HepG2 (cell line): Measurements from ENCODE around the gene GPT2. TPM values are rescaled to one million over a fixed set of nuclear protein-coding genes. Genes with fewer than 3 reads are reported as not detected.

ENCODE experiments used
- ATF7-NPFF ChIP-seq: sonication (generic); formaldehyde crosslinking; IDR thresholded peaks from 2 replicates; pipeline ENCODE4 v1.8.1; 2023; ENCODE audit warnings: mild to moderate bottlenecking, low read depth, missing genetic modification reagents, moderate library complexity
- DPF2 ChIP-seq: sonication (generic); formaldehyde crosslinking; IDR thresholded peaks from 2 replicates; pipeline ENCODE4 v1.4.0; 2020; ENCODE audit warnings: mild to moderate bottlenecking, low read depth, missing genetic modification reagents, borderline replicate concordance
- ELF3 ChIP-seq: IDR thresholded peaks from 2 replicates; pipeline ENCODE4 v1.6.1; 2016; ENCODE audit warnings: missing genetic modification reagents, missing compliant biosample characterization
- GATAD2A ChIP-seq: IDR thresholded peaks from 2 replicates; pipeline ENCODE4 v1.6.1; 2016
- JUNB ChIP-seq: sonication (generic); formaldehyde crosslinking; IDR thresholded peaks from 2 replicates; pipeline ENCODE4 v1.8.0; 2022; ENCODE audit warnings: missing genetic modification reagents, mild to moderate bottlenecking, borderline replicate concordance
- KDM4B ChIP-seq: sonication (generic); formaldehyde crosslinking; IDR thresholded peaks from 2 replicates; pipeline ENCODE4 v1.4.0; 2020; ENCODE audit warnings: missing genetic modification reagents
- KLF16 ChIP-seq, 2 experiments: sonication (generic) in 1 of 2; formaldehyde crosslinking in 1 of 2; IDR thresholded peaks; 2 replicates each; pipeline versions ENCODE4 v1.6.1 to v1.8.0; 2016 to 2023; ENCODE audit warnings: missing genetic modification reagents in 2 of 2, missing compliant biosample characterization in 1 of 2
- LCORL ChIP-seq, 2 experiments: fragments of 450-650 bp in 1 of 2; sonication (generic) in 1 of 2; formaldehyde crosslinking in 1 of 2; IDR thresholded peaks; 2 replicates each; pipeline versions ENCODE4 v1.5.0 to v1.6.1; 2017 to 2020; ENCODE audit warnings: antibody characterized with exemption in 1 of 2, missing genetic modification reagents in 1 of 2
- MEF2D ChIP-seq: sonication (generic); formaldehyde crosslinking; IDR thresholded peaks from 2 replicates; pipeline ENCODE4 v1.5.1; 2020; ENCODE audit warnings: mild to moderate bottlenecking, missing genetic modification reagents
- NFE2 ChIP-seq: sonication (generic); formaldehyde crosslinking; IDR thresholded peaks from 2 replicates; pipeline ENCODE4 v1.4.0; 2020; ENCODE audit warnings: missing genetic modification reagents
- PHF8 ChIP-seq: sonication (generic); formaldehyde crosslinking; IDR thresholded peaks from 2 replicates; pipeline ENCODE4 v1.5.0; 2020; ENCODE audit warnings: missing genetic modification reagents
- RXRA ChIP-seq: sonication (generic); formaldehyde crosslinking; IDR thresholded peaks from 2 replicates; pipeline ENCODE4 v1.5.1; 2020; ENCODE audit warnings: missing genetic modification reagents
- SIN3A ChIP-seq: IDR thresholded peaks from 2 replicates; pipeline ENCODE4 v1.6.1; 2011; ENCODE audit warnings: low read depth, mild to moderate bottlenecking, control low read depth, low read length, borderline replicate concordance
- TARDBP ChIP-seq: sonication (generic); formaldehyde crosslinking; IDR thresholded peaks from 2 replicates; pipeline ENCODE4 v1.8.0; 2022; ENCODE audit warnings: mild to moderate bottlenecking, missing genetic modification reagents
- TBX2 ChIP-seq: sonication (generic); formaldehyde crosslinking; IDR thresholded peaks from 2 replicates; pipeline ENCODE4 v1.5.0; 2020; ENCODE audit warnings: missing genetic modification reagents, mild to moderate bottlenecking, borderline replicate concordance
- U2AF1 ChIP-seq: fragments of 200-400 bp; formaldehyde crosslinking; optimal IDR thresholded peaks from 2 replicates; pipeline ENCODE3; 2017; ENCODE audit warnings: mild to moderate bottlenecking, low read depth, low read length
- ZMAT3 ChIP-seq: sonication (generic); formaldehyde crosslinking; conservative IDR thresholded peaks from 2 replicates; pipeline ENCODE4 v1.7.0; 2021; ENCODE audit warnings: missing genetic modification reagents
- ZNF17 ChIP-seq: sonication (generic); formaldehyde crosslinking; IDR thresholded peaks from 2 replicates; pipeline ENCODE4 v1.5.0; 2020; ENCODE audit warnings: mild to moderate bottlenecking, missing genetic modification reagents
- ZNF441 ChIP-seq: sonication (generic); formaldehyde crosslinking; IDR thresholded peaks from 2 replicates; pipeline ENCODE4 v1.7.0; 2021; ENCODE audit warnings: missing genetic modification reagents, borderline replicate concordance
- ZNF790 ChIP-seq: sonication (generic); formaldehyde crosslinking; IDR thresholded peaks from 2 replicates; pipeline ENCODE4 v1.8.0; 2022; ENCODE audit warnings: missing genetic modification reagents, mild to moderate bottlenecking, borderline replicate concordance
- polyA plus RNA-seq, 8 experiments: library from polyadenylated mRNA; depleted of rRNA in 3 of 8; stranded (reverse) in 7 of 8; unstranded in 1 of 8; fragments of >200 nt; fragmentation: Illumina TruSeq in 4 of 8; extraction: Trizol in 4 of 8; gene quantifications; 2 replicates each; pipeline versions ENCODE4 v1.2.1 to v1.2.3, GENCODE V29; 2011 to 2016; ENCODE audit warnings: low read depth in 4 of 8, missing spikeins in 1 of 8, mixed read lengths in 1 of 8; ENCODE audit not compliant: insufficient read depth in 1 of 8
- total RNA-seq, 5 experiments: library from RNA; depleted of rRNA; stranded (reverse); fragments of >200 nt; fragmentation: Illumina TruSeq; extraction: Trizol; gene quantifications; 2 replicates each; pipeline ENCODE4 v1.2.3, GENCODE V29; 2016; ENCODE audit warnings: low read depth in 1 of 5
- TF ChIP-seq, protein P1 (sequence below): IDR thresholded peaks from 2 replicates; pipeline ENCODE4 v1.6.1; 2016; ENCODE audit warnings: low read depth, control low read depth
- TF ChIP-seq, protein P2 (sequence below): IDR thresholded peaks from 2 replicates; pipeline ENCODE4 v1.6.1; 2018; ENCODE audit warnings: missing genetic modification reagents, mild to moderate bottlenecking, missing compliant biosample characterization
- TF ChIP-seq, protein P3 (sequence below): sonication (generic); formaldehyde crosslinking; IDR thresholded peaks from 2 replicates; pipeline ENCODE4 v1.5.1; 2020; ENCODE audit warnings: mild to moderate bottlenecking, missing genetic modification reagents, moderate library complexity

Gene GPT2
- total and polyA plus RNA-seq, 2 of the 13 experiments (the other 11 are each of a cell fraction or from before 2014, with no cell fraction given), result 138 to 267 TPM

DNA sequence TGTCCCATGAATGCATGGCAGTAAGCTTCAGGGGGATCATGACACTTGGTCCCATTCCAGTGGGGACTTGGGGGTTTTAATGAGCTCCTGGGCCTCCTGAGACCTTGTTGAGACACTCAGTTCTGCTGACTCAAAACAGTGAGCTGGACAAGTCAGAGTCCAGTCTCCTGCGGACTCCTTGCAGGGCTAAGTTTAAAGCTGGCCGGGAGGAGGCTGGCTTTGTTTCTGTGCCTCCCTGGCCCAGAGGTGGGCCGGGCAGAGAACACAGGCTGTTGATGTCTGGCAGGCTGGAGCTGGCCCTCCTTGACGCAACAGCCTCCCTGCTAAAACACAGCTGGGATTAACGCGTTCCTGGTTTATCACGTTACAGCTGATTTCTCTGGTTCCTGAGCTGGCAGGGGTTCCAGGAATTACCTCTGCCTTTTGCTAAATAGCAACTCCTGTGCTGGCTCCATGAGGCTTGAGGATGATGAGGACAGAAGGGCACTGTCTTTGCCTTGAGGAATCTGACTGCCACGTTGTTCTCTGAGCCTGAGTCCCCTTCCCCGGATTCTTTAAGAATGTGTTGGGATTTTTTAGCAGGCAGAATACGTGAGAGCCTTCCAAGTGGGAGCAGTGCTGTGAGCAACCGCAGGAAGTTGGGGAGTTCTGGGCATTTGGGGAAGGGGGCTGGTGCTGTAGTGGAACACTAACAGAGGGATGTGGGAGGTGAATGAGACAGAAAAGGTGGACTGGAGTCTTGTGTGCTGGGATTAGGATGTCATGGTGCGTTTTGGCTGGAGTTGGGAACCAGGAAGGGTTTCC lies 2.0 kb downstream of the GPT2 start (continued):
- TF ChIP-seq, protein P1, sequence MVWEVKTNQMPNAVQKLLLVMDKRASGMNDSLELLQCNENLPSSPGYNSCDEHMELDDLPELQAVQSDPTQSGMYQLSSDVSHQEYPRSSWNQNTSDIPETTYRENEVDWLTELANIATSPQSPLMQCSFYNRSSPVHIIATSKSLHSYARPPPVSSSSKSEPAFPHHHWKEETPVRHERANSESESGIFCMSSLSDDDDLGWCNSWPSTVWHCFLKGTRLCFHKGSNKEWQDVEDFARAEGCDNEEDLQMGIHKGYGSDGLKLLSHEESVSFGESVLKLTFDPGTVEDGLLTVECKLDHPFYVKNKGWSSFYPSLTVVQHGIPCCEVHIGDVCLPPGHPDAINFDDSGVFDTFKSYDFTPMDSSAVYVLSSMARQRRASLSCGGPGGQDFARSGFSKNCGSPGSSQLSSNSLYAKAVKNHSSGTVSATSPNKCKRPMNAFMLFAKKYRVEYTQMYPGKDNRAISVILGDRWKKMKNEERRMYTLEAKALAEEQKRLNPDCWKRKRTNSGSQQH, result peak; percentile 63; the same call in 1 of the 2 replicates
- TF ChIP-seq SIN3A (peak; percentile 60; the same call in 1 of the 2 replicates), ZNF790 (CRISPR knock-in tag) (0 out of 2 replicates have a peak, but pooled peaks have one; percentile 33), ATF7-NPFF (CRISPR knock-in tag) (no peak), ELF3 (CRISPR knock-in tag) (no peak), U2AF1 (peak; percentile 25), KLF16 (CRISPR knock-in tag; IDR thresholded peaks at IDR 0.05) (peak in 1 of 2 experiments; percentile 23; a peak in 1 of 4 replicates), JUNB (no peak), MEF2D (0 out of 2 replicates have a peak, but pooled peaks have one; percentile 41), TBX2 (CRISPR knock-in tag) (0 out of 2 replicates have a peak, but pooled peaks have one; percentile 11), ZMAT3 (CRISPR knock-in tag) (peak; percentile 53; the same call in 1 of the 2 replicates), RXRA (CRISPR knock-in tag) (peak; percentile 35; the same call in 1 of the 2 replicates), NFE2 (no peak), KDM4B (CRISPR knock-in tag) (peak; percentile 22; the same call in 1 of the 2 replicates), PHF8 (CRISPR knock-in tag) (peak; percentile 29; the same call in 1 of the 2 replicates), ZNF17 (CRISPR knock-in tag) (no peak), LCORL (IDR thresholded peaks at IDR 0.05) (no peak), LCORL (CRISPR knock-in tag; IDR thresholded peaks at IDR 0.05) (peak; percentile 16; the same call in 1 of the 2 replicates), ZNF441 (CRISPR knock-in tag) (0 out of 2 replicates have a peak, but pooled peaks have one; percentile 18), TARDBP (0 out of 2 replicates have a peak, but pooled peaks have one; percentile 4), DPF2 (CRISPR knock-in tag) (0 out of 2 replicates have a peak, but pooled peaks have one; percentile 26), GATAD2A (0 out of 2 replicates have a peak, but pooled peaks have one; percentile 13)
- TF ChIP-seq, protein P2, sequence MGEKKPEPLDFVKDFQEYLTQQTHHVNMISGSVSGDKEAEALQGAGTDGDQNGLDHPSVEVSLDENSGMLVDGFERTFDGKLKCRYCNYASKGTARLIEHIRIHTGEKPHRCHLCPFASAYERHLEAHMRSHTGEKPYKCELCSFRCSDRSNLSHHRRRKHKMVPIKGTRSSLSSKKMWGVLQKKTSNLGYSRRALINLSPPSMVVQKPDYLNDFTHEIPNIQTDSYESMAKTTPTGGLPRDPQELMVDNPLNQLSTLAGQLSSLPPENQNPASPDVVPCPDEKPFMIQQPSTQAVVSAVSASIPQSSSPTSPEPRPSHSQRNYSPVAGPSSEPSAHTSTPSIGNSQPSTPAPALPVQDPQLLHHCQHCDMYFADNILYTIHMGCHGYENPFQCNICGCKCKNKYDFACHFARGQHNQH (CRISPR knock-in tag), result peak; percentile 25; the same call in 1 of the 2 replicates
- TF ChIP-seq, protein P3, sequence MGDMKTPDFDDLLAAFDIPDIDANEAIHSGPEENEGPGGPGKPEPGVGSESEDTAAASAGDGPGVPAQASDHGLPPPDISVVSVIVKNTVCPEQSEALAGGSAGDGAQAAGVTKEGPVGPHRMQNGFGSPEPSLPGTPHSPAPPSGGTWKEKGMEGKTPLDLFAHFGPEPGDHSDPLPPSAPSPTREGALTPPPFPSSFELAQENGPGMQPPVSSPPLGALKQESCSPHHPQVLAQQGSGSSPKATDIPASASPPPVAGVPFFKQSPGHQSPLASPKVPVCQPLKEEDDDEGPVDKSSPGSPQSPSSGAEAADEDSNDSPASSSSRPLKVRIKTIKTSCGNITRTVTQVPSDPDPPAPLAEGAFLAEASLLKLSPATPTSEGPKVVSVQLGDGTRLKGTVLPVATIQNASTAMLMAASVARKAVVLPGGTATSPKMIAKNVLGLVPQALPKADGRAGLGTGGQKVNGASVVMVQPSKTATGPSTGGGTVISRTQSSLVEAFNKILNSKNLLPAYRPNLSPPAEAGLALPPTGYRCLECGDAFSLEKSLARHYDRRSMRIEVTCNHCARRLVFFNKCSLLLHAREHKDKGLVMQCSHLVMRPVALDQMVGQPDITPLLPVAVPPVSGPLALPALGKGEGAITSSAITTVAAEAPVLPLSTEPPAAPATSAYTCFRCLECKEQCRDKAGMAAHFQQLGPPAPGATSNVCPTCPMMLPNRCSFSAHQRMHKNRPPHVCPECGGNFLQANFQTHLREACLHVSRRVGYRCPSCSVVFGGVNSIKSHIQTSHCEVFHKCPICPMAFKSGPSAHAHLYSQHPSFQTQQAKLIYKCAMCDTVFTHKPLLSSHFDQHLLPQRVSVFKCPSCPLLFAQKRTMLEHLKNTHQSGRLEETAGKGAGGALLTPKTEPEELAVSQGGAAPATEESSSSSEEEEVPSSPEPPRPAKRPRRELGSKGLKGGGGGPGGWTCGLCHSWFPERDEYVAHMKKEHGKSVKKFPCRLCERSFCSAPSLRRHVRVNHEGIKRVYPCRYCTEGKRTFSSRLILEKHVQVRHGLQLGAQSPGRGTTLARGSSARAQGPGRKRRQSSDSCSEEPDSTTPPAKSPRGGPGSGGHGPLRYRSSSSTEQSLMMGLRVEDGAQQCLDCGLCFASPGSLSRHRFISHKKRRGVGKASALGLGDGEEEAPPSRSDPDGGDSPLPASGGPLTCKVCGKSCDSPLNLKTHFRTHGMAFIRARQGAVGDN (CRISPR knock-in tag), result peak; percentile 85
